ENCODE results near the gene FAM25G. TPM values are rescaled to one million over a fixed set of nuclear protein-coding genes. Genes with fewer than 3 reads are reported as not detected.

FAM25G gene
- polyA plus RNA-seq, 10 donors: not detected

GRCh38 chr10:47449102-47449978, 42.2 kb downstream of the FAM25G start:
- no peak for DNase-seq

GRCh38 chr10:47447705-47448104, 43.8 kb downstream of the FAM25G start:
- DNase-seq: no peak

GRCh38 chr10:47447209-47447608, 44.3 kb downstream of the FAM25G start:
- no peak for DNase-seq

- no peak for DNase-seq
Observed at GRCh38 chr10:47445720-47446119, 45.8 kb downstream of the FAM25G start.

- DNase-seq: no peak
Observed at GRCh38 chr10:47444047-47444446, 47.5 kb downstream of the FAM25G start.

- DNase-seq: no peak
Observed at GRCh38 chr10:47443145-47443544, 48.4 kb downstream of the FAM25G start.

GRCh38 chr10:47442351-47442750, 49.1 kb downstream of the FAM25G start:
- no peak for DNase-seq

- no peak for DNase-seq
Observed at GRCh38 chr10:47441938-47442337, 49.6 kb downstream of the FAM25G start.

- DNase-seq: no peak
Observed at GRCh38 chr10:47440207-47440606, 51.3 kb downstream of the FAM25G start.

- DNase-seq: no peak
Observed at GRCh38 chr10:47438857-47439474, 52.5 kb downstream of the FAM25G start.

Other genes with a start within 250 kb of the FAM25G start
- 1 to 10 TPM in 8 of 10 donors, under 1 TPM in 2; 0.55 to 3.5 (median 1.9) TPM for gene GDF10, start 191.5 kb downstream of the FAM25G start, polyA plus RNA-seq (ENCODE audit: insufficient read length in 10 of 10)
- gene GDF2, start 169.2 kb downstream of the FAM25G start, polyA plus RNA-seq (ENCODE audit: insufficient read length in 10 of 10): not detected
- under 1 TPM in 7 of 10 donors, not detected in 3; 0.04 to 0.13 (median 0.05) TPM for gene RBP3, start 143.3 kb downstream of the FAM25G start, polyA plus RNA-seq (ENCODE audit: insufficient read length in 10 of 10)
- 1 to 10 TPM; 3.1 to 4.5 (median 3.7) TPM for gene ZNF488, start 107.4 kb downstream of the FAM25G start, polyA plus RNA-seq (ENCODE audit: insufficient read length in 10 of 10)
- 1 to 10 TPM in 2 of 10 donors, under 1 TPM in 5, not detected in 3; 0.10 to 3.5 (median 0.26) TPM for gene ANXA8, start 7.6 kb downstream of the FAM25G start, polyA plus RNA-seq (ENCODE audit: insufficient read length in 10 of 10)
- 10 to 100 TPM in 4 of 10 donors, 1 to 10 TPM in 6; 1.5 to 24.5 (median 6.1) TPM for gene AGAP9, start 31.9 kb upstream of the FAM25G start, polyA plus RNA-seq (ENCODE audit: insufficient read length in 10 of 10)